Psoas muscle (tissue), 8 donors: Measurements from ENCODE around the gene POU2AF1. TPM values are rescaled to one million over a fixed set of nuclear protein-coding genes. Genes with fewer than 3 reads are reported as not detected.
A peak's percentile ranks its signal among the peaks of the same experiment; 100 is the strongest.

Source experiments
- ATAC-seq, 4 donors: fragments of 200-7000 bp; cut with Tn5 transposase; one replicate each; pipeline ENCODE4 v1.9.1; 2020; ENCODE audit warnings: moderate library complexity in 3 of 4, mild to moderate bottlenecking in 2 of 4
- DNase-seq, 2 donors: peaks; one replicate each; pipeline ENCODE4 v3.0.0-alpha.2; 2020
- H3K27ac ChIP-seq: fragments of 200-600 bp; one replicate; pipeline ENCODE4 v1.8.0; 2022
- H3K27me3 ChIP-seq, 3 donors: fragments of 200-600 bp in 1 of 3; one replicate each; pipeline versions ENCODE4 v1.6.1 to v1.8.0; 2013 to 2022; ENCODE audit warnings: low read length in 2 of 3, mild to moderate bottlenecking in 2 of 3, moderate library complexity in 1 of 3; ENCODE audit not compliant: insufficient read depth in 3 of 3
- H3K36me3 ChIP-seq, 2 donors: fragments of 200-600 bp in 1 of 2; one replicate each; pipeline versions ENCODE4 v1.6.1 to v1.8.0; 2013 to 2022; ENCODE audit warnings: low read depth in 1 of 2, mild to moderate bottlenecking in 1 of 2, moderate library complexity in 1 of 2; ENCODE audit not compliant: insufficient read depth in 1 of 2
- H3K4me1 ChIP-seq: fragments of 200-600 bp; one replicate; pipeline ENCODE4 v1.8.0; 2022
- H3K4me3 ChIP-seq: fragments of 200-600 bp; one replicate; pipeline ENCODE4 v1.8.0; 2022; ENCODE audit warnings: mild to moderate bottlenecking
- H3K9me3 ChIP-seq: fragments of 200-600 bp; one replicate; pipeline ENCODE4 v1.8.0; 2022
- WGBS, 3 donors: extraction: QIAGEN DNeasy Blood & Tissue Kit; methylation state at CpG; one replicate each; pipeline versions ENCODE4 v1.1.6 to v1.1.7; 2013; 5-methylcytosine and 5-hydroxymethylcytosine counted together
- intact Hi-C, 2 donors: fragments of 100-400 bp; cut with DNase I; formaldehyde crosslinking; loops; one replicate each; pipeline versions ENCODE4 v1.11.0 to v1.14.2; 2022
- polyA plus RNA-seq, 3 donors: library from polyadenylated mRNA; stranded (reverse); fragments of 200-250 nt; gene quantifications; one replicate each; pipeline ENCODE4 v1.2.3, GENCODE V29; 2013
- total RNA-seq, 4 donors: library from RNA; stranded (reverse); fragmentation: NEBNext Ultra II Directional in 2 of 4; extraction: Animal tissue kit (Norgen Biotek cat#: 25700) in 2 of 4; gene quantifications; one replicate each; pipeline versions ENCODE4 v1.2.1 to v1.2.4, GENCODE V29; 2021 to 2023
- TF ChIP-seq, protein P1 (sequence below): fragments of 200-600 bp; IDR thresholded peaks from one replicate; pipeline ENCODE4 v1.8.0; 2022; ENCODE audit warnings: antibody characterized with exemption
- donor health status: healthy with polysubstance abuse.
- donor health status: DM: no; HTN: no; CAD: no; lungs with moderate emphysema.
- donor health status: Bipolar disorder and iron deficiency.
- donor health status: healthy.
- donor health status: DM: yes; HTN: yes; CAD: no.
- donor health status: DM: no; HTN: no; CAD: no.
- donor health status: DM: no; HTN: no; CAD: no.
- donor health status: DM: yes; HTN: yes; CAD: no.

Gene POU2AF1
- total and polyA plus RNA-seq, 7 donors: 0.01 to 0.25 (median 0.13) TPM; not detected in 3

DNA sequence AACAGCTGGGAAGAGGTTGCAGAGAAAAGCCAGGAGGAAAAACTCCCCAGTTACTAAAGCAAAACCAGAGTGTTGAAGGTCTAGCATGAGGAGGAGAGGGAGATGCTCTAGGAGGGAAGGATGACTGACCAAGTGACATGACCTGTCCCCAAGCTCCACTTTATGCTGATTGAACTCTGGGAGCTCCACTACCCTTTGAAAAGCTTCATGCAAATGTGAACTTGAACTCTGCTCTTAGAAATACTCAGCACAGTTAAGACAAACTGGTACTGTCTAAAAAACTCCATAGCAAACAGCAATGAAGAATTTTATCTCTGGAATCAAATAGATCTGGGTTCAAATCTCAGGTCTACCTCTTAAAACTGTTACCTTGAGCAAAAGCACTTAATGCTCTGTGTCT lies 14.5 kb upstream of the POU2AF1 start:
- ATAC-seq (no peak), DNase-seq (no peak)
- TF ChIP-seq, protein P1, sequence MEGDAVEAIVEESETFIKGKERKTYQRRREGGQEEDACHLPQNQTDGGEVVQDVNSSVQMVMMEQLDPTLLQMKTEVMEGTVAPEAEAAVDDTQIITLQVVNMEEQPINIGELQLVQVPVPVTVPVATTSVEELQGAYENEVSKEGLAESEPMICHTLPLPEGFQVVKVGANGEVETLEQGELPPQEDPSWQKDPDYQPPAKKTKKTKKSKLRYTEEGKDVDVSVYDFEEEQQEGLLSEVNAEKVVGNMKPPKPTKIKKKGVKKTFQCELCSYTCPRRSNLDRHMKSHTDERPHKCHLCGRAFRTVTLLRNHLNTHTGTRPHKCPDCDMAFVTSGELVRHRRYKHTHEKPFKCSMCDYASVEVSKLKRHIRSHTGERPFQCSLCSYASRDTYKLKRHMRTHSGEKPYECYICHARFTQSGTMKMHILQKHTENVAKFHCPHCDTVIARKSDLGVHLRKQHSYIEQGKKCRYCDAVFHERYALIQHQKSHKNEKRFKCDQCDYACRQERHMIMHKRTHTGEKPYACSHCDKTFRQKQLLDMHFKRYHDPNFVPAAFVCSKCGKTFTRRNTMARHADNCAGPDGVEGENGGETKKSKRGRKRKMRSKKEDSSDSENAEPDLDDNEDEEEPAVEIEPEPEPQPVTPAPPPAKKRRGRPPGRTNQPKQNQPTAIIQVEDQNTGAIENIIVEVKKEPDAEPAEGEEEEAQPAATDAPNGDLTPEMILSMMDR: no peak
- H3K27ac ChIP-seq: no peak overlapping the region
- no peaks in the 10 kb centered on the region for H3K9me3 ChIP-seq
- H3K36me3 ChIP-seq: no peaks in the 10 kb centered on the region
- no peaks in the 10 kb centered on the region for H3K27me3 ChIP-seq
- peaks cover 4% of the 10 kb centered on the region for H3K4me1 ChIP-seq
- no peak overlapping the region for H3K4me3 ChIP-seq
- intact Hi-C loops: no loop called here

DNA sequence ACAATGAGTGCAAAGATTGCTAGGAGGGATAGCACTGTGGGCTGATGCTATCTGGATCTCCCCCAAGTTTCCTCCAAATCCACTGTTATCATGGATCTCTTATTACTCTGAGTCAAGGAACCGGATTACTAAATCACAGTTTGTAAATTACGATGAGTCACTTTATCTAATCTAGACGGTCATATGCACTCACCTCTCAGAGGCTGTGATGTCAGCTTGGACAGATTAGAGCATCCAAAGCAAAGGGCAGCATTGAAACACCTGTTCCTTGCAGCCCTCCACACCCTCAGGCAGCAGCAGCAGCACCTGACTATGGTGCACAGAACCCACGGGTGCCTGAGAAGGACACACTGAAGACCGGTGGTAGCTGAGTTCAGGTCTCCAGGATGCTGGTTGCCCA lies 14.0 kb upstream of the POU2AF1 start:
- 79 to 84% (median 82%) methylated on average over 5 of the region's 5 CpGs for WGBS, 3 donors
- Histone ChIP-seq H3K4me3 (no peak overlapping the region), H3K27ac (no peak overlapping the region), H3K27me3 (no peaks in the 10 kb centered on the region), H3K4me1 (peaks cover 4% of the 10 kb centered on the region), H3K9me3 (no peaks in the 10 kb centered on the region), H3K36me3 (no peaks in the 10 kb centered on the region)
- TF ChIP-seq, protein P1: no peak
- ATAC-seq (no peak), DNase-seq (no peak)
- intact Hi-C loops: no loop called here

DNA sequence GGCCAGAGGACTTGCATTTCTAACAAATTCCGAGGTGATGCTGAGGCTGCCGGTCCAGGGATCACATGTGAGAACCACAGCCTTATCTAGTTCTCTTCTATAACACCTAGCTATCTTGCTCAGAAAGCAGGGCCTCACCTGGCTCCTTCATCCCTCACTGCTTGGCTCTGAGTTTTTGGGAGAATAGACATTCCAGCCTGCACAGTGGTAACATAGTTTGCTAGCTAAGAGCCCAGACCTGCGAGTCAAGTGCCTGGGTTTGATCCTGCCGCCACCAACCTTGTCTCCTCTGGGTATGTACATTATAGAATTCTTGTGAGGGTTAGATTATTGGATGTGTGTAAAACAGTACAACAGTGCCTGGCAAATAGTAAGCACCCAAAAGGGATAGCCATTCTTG lies 13.5 kb upstream of the POU2AF1 start:
- intact Hi-C loops: no loop called here
- TF ChIP-seq, protein P1: no peak
- no peaks in the 10 kb centered on the region for H3K9me3 ChIP-seq
- no peak for ATAC-seq
- no peaks in the 10 kb centered on the region for H3K36me3 ChIP-seq
- 93 to 95% (median 94%) methylated on average over 4 of the region's 4 CpGs for WGBS, 3 donors
- H3K27me3 ChIP-seq: no peaks in the 10 kb centered on the region
- H3K4me3 ChIP-seq: no peak overlapping the region
- DNase-seq: no peak
- H3K4me1 ChIP-seq: peaks cover 4% of the 10 kb centered on the region
- H3K27ac ChIP-seq: no peak overlapping the region

DNA sequence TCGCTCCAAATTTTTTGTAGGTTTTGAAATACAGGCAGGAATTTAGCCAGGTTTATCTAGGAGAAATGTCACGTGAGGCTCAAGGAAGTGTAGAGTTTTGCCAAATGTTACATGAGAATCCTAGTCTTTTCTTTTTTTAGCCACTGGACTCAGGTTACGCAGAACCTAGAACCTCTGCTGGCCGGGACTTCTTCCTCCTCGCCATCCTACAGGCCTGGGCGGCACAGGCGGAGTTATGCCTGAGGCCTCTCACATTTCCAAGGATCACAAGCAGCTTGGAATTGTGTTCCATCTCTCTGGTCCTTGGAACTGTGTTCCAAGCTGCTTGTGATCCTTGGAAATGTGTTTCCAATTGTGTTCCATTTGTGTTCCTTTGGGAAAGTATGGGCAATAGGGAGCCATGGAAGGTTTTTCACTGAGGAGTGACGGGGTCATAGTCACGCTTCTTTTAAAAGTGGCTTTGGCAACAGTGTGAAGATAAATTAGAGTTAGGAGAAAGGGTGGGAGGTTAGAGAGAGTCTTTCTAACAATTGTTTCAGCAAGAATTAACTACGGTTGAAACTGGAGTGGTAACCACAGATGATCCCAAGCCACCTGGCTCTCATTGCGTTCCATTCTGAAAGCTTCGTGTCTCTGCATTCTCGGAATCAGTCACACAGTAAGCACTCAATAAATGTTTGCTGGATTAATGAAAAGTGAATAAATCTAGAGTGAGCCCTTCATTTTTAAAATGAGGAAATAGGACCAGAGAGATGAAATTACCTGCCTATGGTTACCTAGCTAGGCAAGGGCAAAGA lies 12.5 kb upstream of the POU2AF1 start:
- TF ChIP-seq, protein P1: no peak
- Histone ChIP-seq H3K36me3 (no peaks in the 10 kb centered on the region), H3K9me3 (no peaks in the 10 kb centered on the region), H3K27me3 (no peaks in the 10 kb centered on the region), H3K4me1 (peaks cover 4% of the 10 kb centered on the region), H3K27ac (no peak overlapping the region), H3K4me3 (no peak overlapping the region)
- ATAC-seq (peak; percentile 62 to 91 (median 76)), DNase-seq (no peak)
- intact Hi-C loops: no loop called here
- 33 to 46% (median 36%) methylated on average over 13 of the region's 13 CpGs for WGBS, 3 donors

DNA sequence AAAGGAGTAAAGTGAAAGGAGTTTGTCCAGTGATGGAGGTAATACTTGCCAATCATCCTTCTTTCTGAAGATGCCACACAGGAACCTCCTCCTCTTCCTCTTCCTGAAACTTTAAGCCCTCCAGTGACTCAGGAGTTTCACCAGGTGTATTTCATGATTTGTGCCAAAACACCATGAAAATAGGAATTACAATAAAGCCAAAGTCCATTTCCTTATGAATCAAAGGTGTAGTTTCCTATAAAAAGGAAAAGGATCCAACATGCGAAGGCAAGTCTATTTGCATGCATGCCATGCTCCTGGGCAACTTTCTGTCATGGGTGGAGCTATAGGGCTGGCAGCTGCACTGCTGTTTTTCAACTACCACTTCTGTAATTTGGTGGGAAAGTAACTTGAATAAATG lies 9.8 kb upstream of the POU2AF1 start:
- Histone ChIP-seq H3K4me1 (peaks cover 4% of the 10 kb centered on the region), H3K27me3 (no peaks in the 10 kb centered on the region), H3K9me3 (peaks cover 3% of the 10 kb centered on the region), H3K27ac (no peak overlapping the region), H3K4me3 (no peak overlapping the region), H3K36me3 (no peaks in the 10 kb centered on the region)
- WGBS, 3 donors: 50 to 83% (median 59%) methylated on average over 1 of the region's 1 CpG
- DNase-seq: no peak
- intact Hi-C loops: no loop called here
- no peak for ATAC-seq
- TF ChIP-seq, protein P1: no peak
